Measurements from ENCODE around the gene MOB3B.

GRCh38 chr9:27529316-27530278 is at the start of gene MOB3B:
- peak; percentile 83 to 89 (median 88) for TF ChIP-seq CTCF (IDR thresholded peaks at IDR 0.05 in 2 of 3, conservative IDR thresholded peaks at IDR 0.05 in 1 of 3; ENCODE audit: control insufficient read depth in 2 of 3, extremely low read depth in 1 of 3, insufficient read depth in 1 of 3, low read depth in 3 of 3, low read length in 3 of 3)
- TF ChIP-seq MYB (IDR thresholded peaks at IDR 0.05; ENCODE audit: borderline replicate concordance, low read depth, low read length) = no peak
- no peak for TF ChIP-seq TARDBP (IDR thresholded peaks at IDR 0.05; ENCODE audit: borderline replicate concordance)
- TF ChIP-seq POLR2A (IDR thresholded peaks at IDR 0.05; ENCODE audit: low read depth, low read length) = 0 out of 2 replicates have a peak, but pooled peaks have one; percentile 35
- TF ChIP-seq MYC (IDR thresholded peaks at IDR 0.05; ENCODE audit: insufficient read depth, insufficient read length, insufficient replicate concordance, low read length, severe bottlenecking) = no peak

Measured in GM12878 (cell line).